ENCODE results near the gene FLRT3. TPM values are rescaled to one million over a fixed set of nuclear protein-coding genes. Genes with fewer than 3 reads are reported as not detected.

The FLRT3 gene
- total RNA-seq, 1 experiment from 2014 or later: 2.1 TPM

DNA sequence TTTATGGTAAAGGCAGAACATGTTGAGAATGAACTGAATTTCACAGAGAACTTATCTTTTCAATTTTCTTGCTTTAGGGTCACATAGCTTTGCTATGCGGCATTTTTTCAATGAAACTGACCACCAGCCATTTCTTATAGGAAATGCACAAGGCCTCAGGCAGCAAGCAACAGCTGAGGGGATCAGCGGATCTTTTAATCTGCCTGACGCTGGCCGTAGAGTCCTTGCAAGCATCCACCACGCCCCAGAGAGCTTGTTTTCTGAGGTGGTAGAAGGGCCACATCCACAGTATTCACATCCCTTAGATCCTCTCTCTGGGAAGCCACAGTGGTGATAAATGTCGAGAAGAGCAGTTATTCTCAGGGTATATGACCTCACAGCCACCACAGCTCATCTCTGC is 34.3 kb downstream of the FLRT3 start:
- no peaks in the 10 kb centered on the region for H3K27me3 Mint-ChIP-seq (ENCODE audit: low read depth)
- Histone ChIP-seq H2AK5ac (ENCODE audit: insufficient read length, low read length) (no peak overlapping the region), H3K23ac (ENCODE audit: insufficient read length, low read depth, low read length) (no peak overlapping the region), H3K27ac (ENCODE audit: insufficient read length, low read depth, low read length) (no peak overlapping the region), H3K27me3 (ENCODE audit: insufficient read depth, low read length) (no peaks in the 10 kb centered on the region), H2BK5ac (ENCODE audit: insufficient read length, low read length) (no peak overlapping the region), H4K5ac (ENCODE audit: insufficient read length, low read depth, low read length) (no peak overlapping the region), H3T11ph (ENCODE audit: low read length) (no peak overlapping the region), H3K79me1 (ENCODE audit: insufficient read depth, low read depth, low read length, poor library complexity, severe bottlenecking) (no peaks in the 10 kb centered on the region), H4K20me1 (ENCODE audit: control insufficient read depth, insufficient read depth, insufficient read length) (no peaks in the 10 kb centered on the region), H4K8ac (replicated peaks; ENCODE audit: insufficient read length, low read depth, low read length) (no peak overlapping the region), H3K9ac (ENCODE audit: extremely low read depth, insufficient read length, low read length) (no peak overlapping the region), H3K4me2 (ENCODE audit: insufficient read depth, insufficient read length, low read length) (no peak overlapping the region), H2BK120ac (ENCODE audit: low read depth, low read length, poor library complexity, severe bottlenecking) (no peak overlapping the region), H3K4me1 (ENCODE audit: insufficient read depth, low read length) (no peaks in the 10 kb centered on the region), H3K14ac (ENCODE audit: insufficient read depth, low read length) (no peak overlapping the region), H2BK15ac (ENCODE audit: low read depth, low read length) (no peak overlapping the region), H3K9me3 (ENCODE audit: control insufficient read depth, low read depth, low read length) (no peaks in the 10 kb centered on the region), H2BK20ac (ENCODE audit: low read depth, low read length, poor library complexity, severe bottlenecking) (no peak overlapping the region), H3K23me2 (ENCODE audit: insufficient read length, low read depth, low read length, poor library complexity, severe bottlenecking) (no peaks in the 10 kb centered on the region), H3K56ac (ENCODE audit: insufficient read length, low read depth, low read length) (no peak overlapping the region), H4K91ac (ENCODE audit: insufficient read length, low read depth, low read length) (no peak overlapping the region), H2AFZ (ENCODE audit: low read length) (no peak overlapping the region), H3K18ac (ENCODE audit: insufficient read length, low read depth, low read length) (no peak overlapping the region), H2BK12ac (ENCODE audit: insufficient read length, low read depth, low read length) (no peak overlapping the region), H3K4ac (ENCODE audit: low read depth, low read length) (no peak overlapping the region), H3K79me2 (ENCODE audit: insufficient read depth, low read length) (no peaks in the 10 kb centered on the region)
- no peaks in the 10 kb centered on the region for H3K36me3 Mint-ChIP-seq (ENCODE audit: insufficient read depth in 1 of 3, low read depth in 3 of 3)
- H3K4me3 Mint-ChIP-seq: no peak overlapping the region
- TF ChIP-seq, protein P1, sequence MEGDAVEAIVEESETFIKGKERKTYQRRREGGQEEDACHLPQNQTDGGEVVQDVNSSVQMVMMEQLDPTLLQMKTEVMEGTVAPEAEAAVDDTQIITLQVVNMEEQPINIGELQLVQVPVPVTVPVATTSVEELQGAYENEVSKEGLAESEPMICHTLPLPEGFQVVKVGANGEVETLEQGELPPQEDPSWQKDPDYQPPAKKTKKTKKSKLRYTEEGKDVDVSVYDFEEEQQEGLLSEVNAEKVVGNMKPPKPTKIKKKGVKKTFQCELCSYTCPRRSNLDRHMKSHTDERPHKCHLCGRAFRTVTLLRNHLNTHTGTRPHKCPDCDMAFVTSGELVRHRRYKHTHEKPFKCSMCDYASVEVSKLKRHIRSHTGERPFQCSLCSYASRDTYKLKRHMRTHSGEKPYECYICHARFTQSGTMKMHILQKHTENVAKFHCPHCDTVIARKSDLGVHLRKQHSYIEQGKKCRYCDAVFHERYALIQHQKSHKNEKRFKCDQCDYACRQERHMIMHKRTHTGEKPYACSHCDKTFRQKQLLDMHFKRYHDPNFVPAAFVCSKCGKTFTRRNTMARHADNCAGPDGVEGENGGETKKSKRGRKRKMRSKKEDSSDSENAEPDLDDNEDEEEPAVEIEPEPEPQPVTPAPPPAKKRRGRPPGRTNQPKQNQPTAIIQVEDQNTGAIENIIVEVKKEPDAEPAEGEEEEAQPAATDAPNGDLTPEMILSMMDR (conservative IDR thresholded peaks at IDR 0.05): no peak
- no peaks in the 10 kb centered on the region for H3K4me1 Mint-ChIP-seq
- H3K27ac Mint-ChIP-seq: no peak overlapping the region
- no CpG with 5 or more reads among the region's 6 CpGs for WGBS (ENCODE audit: extremely low coverage, insufficient read length, low lambda C conversion rate)
- no peaks in the 10 kb centered on the region for H3K9me3 Mint-ChIP-seq
- no peak for DNase-seq
